GM18858 (cell line): ENCODE results near the gene PIK3R6.

ENCODE experiments used
- ATAC-seq: cut with Tn5 transposase; IDR thresholded peaks from one replicate; pipeline ENCODE4 v1.9.1; 2021; ENCODE audit not compliant: unreplicated experiment

The PIK3R6 gene

GRCh38 chr17:8754890-8755289 is 112.6 kb downstream of the PIK3R6 start:
- ATAC-seq, result no peak

GRCh38 chr17:8753976-8754440 is 113.5 kb downstream of the PIK3R6 start:
- no peak for ATAC-seq

GRCh38 chr17:8753136-8753975 is 114.1 kb downstream of the PIK3R6 start:
- no peak for ATAC-seq
